Body of pancreas (tissue), 4 donors: ENCODE measurements around the gene TPSB2. TPM values are rescaled to one million over a fixed set of nuclear protein-coding genes. Genes with fewer than 3 reads are reported as not detected.
"Not testable (repeated sequence)": the region's sequence is repeated elsewhere in the genome, so short reads cannot be mapped to it uniquely, and the experiment has no call there.

Experiments used
- ATAC-seq: fragments of 150-250 bp; one replicate; pipeline ENCODE4 v1.9.1; 2016
- DNase-seq, 4 donors: peaks; one replicate each; pipeline ENCODE4 v3.0.0-alpha.2; 2019
- H3K27ac ChIP-seq, 4 donors: fragments of 200-600 bp; sonication (generic); 1 replicate in 3 of 4; 2 replicates in 1 of 4; pipeline versions ENCODE4 v1.5.1 to v1.6.1; 2016 to 2019; ENCODE audit warnings: mild to moderate bottlenecking in 1 of 4, mixed read lengths in 1 of 4, moderate library complexity in 1 of 4
- H3K27me3 ChIP-seq, 2 donors: fragments of 200-600 bp; sonication (generic); one replicate each; pipeline ENCODE4 v1.6.0; 2016; ENCODE audit warnings: mild to moderate bottlenecking in 1 of 2
- H3K36me3 ChIP-seq, 2 donors: fragments of 200-600 bp; sonication (generic); replicated peaks in 1 of 2; 2 replicates each; pipeline ENCODE4 v1.5.1; 2016; ENCODE audit warnings: low read depth in 2 of 2; ENCODE audit not compliant: insufficient read depth in 1 of 2
- H3K4me1 ChIP-seq: fragments of 200-600 bp; sonication (generic); one replicate; pipeline ENCODE4 v1.6.0; 2016
- H3K4me3 ChIP-seq, 2 donors: fragments of 200-600 bp; sonication (generic); 1 replicate in 1 of 2; 2 replicates in 1 of 2; pipeline ENCODE4 v1.5.1; 2016 to 2019
- H3K9me3 ChIP-seq, 3 donors: fragments of 200-600 bp; sonication (generic); 1 replicate in 2 of 3; 2 replicates in 1 of 3; pipeline ENCODE4 v1.5.1; 2016
- CTCF ChIP-seq, 7 experiments: fragments of 450-650 bp in 4 of 7; fragments of 200-600 bp in 3 of 7; sonication (generic) in 3 of 7; IDR thresholded peaks; one replicate each; pipeline ENCODE4 v1.5.1; 2016 to 2019; ENCODE audit warnings: antibody characterized with exemption in 7 of 7
- POLR2A ChIP-seq, 3 donors: fragments of 450-650 bp; IDR thresholded peaks; one replicate each; pipeline ENCODE4 v1.6.1; 2016; ENCODE audit warnings: antibody characterized with exemption in 3 of 3, mild to moderate bottlenecking in 2 of 3
- WGBS, 2 donors: methylation state at CpG; one replicate each; pipeline ENCODE4 v1.1.5; 2017; 5-methylcytosine and 5-hydroxymethylcytosine counted together
- intact Hi-C: fragments of 100-400 bp; cut with DNase I; formaldehyde crosslinking; loops from one replicate; pipeline ENCODE4 v1.15.1; 2023
- total RNA-seq, 2 donors: library from RNA; depleted of rRNA; stranded (reverse); fragments of >200 nt; gene quantifications; one replicate each; pipeline ENCODE4 v1.1.0, GENCODE V29; 2016

The TPSB2 gene
- total RNA-seq, 2 donors from 2014 or later, result 4.4 to 21.8 TPM

- H3K4me1 ChIP-seq, intact Hi-C loops, ATAC-seq, H3K27me3 ChIP-seq, H3K9me3 ChIP-seq, DNase-seq, H3K4me3 ChIP-seq, H3K36me3 ChIP-seq, H3K27ac ChIP-seq: not testable (repeated sequence)
- 31 to 58% methylated on average over 8 to 24 of the region's 24 CpGs for WGBS, 2 donors
These were observed 4.2 kb downstream of the TPSB2 start for GRCh38 chr16:1225728-1226311.

GRCh38 chr16:1225051-1225451, 4.9 kb downstream of the TPSB2 start, which contains the start of gene TPSG1:
Gene TPSG1, minus strand, starts transcription at chr16:1225268. Its CDS starts 16 bp downstream, at chr16:1225252.
- intact Hi-C loops, result no loop called here
- Histone ChIP-seq H3K4me3 (no peak within 1 kb of the TSS), H3K9me3 (no peaks in the 10 kb centered on the region), H3K27me3 (no peaks in the 10 kb centered on the region), H3K27ac (no peak within 1 kb of the TSS), H3K36me3 (no peaks in the 10 kb centered on the region), H3K4me1 (no peaks in the 10 kb centered on the region)
- ATAC-seq (no peak), DNase-seq (no peak)
- TF ChIP-seq CTCF (IDR thresholded peaks at IDR 0.05), result no peak
- no peak for TF ChIP-seq POLR2A (IDR thresholded peaks at IDR 0.05)
- WGBS, 2 donors, result 66 to 68% methylated on average over 5 to 10 of the region's 10 CpGs

GRCh38 chr16:1224558-1224957, 5.4 kb downstream of the TPSB2 start:
- TF ChIP-seq POLR2A (IDR thresholded peaks at IDR 0.05) (no peak), CTCF (IDR thresholded peaks at IDR 0.05) (no peak)
- 64 to 72% methylated on average over 5 of the region's 9 CpGs for WGBS, 2 donors
- H3K4me3 ChIP-seq, result no peak overlapping the region
- no peaks in the 10 kb centered on the region for H3K9me3 ChIP-seq
- H3K4me1 ChIP-seq, result no peaks in the 10 kb centered on the region
- H3K36me3 ChIP-seq, result no peaks in the 10 kb centered on the region
- intact Hi-C loops, result no loop called here
- H3K27ac ChIP-seq, result no peak overlapping the region
- H3K27me3 ChIP-seq, result no peaks in the 10 kb centered on the region
- no peak for DNase-seq
- ATAC-seq, result no peak

GRCh38 chr16:1223355-1224214, 6.4 kb downstream of the TPSB2 start:
- TF ChIP-seq CTCF (IDR thresholded peaks at IDR 0.05) (no peak), POLR2A (IDR thresholded peaks at IDR 0.05) (no peak)
- Histone ChIP-seq H3K4me1 (no peaks in the 10 kb centered on the region), H3K9me3 (no peaks in the 10 kb centered on the region), H3K27ac (no peak overlapping the region), H3K36me3 (no peaks in the 10 kb centered on the region), H3K27me3 (no peaks in the 10 kb centered on the region), H3K4me3 (no peak overlapping the region)
- WGBS, 2 donors, result 69 to 78% methylated on average over 23 to 38 of the region's 38 CpGs
- ATAC-seq, result no peak
- intact Hi-C loops, result no loop called here
- DNase-seq, result no peak

GRCh38 chr16:1222553-1223354, 7.2 kb downstream of the TPSB2 start:
- Histone ChIP-seq H3K27me3 (no peaks in the 10 kb centered on the region), H3K4me3 (no peak overlapping the region), H3K27ac (no peak overlapping the region), H3K36me3 (no peaks in the 10 kb centered on the region), H3K9me3 (no peaks in the 10 kb centered on the region), H3K4me1 (no peaks in the 10 kb centered on the region)
- WGBS, 2 donors, result 62 to 65% methylated on average over 5 to 21 of the region's 25 CpGs
- ATAC-seq (no peak), DNase-seq (no peak)
- TF ChIP-seq CTCF (IDR thresholded peaks at IDR 0.05) (no peak), POLR2A (IDR thresholded peaks at IDR 0.05) (no peak)
- intact Hi-C loops, result no loop called here
